ENCODE results near the gene MCTS1. TPM values are rescaled to one million over a fixed set of nuclear protein-coding genes. Genes with fewer than 3 reads are reported as not detected.
"Not testable (repeated sequence)": the region's sequence is repeated elsewhere in the genome, so short reads cannot be mapped to it uniquely, and the experiment has no call there.

The MCTS1 gene
- total RNA-seq, 3 donors from 2014 or later, result 29.0 to 36.7 (median 35.0) TPM

DNA sequence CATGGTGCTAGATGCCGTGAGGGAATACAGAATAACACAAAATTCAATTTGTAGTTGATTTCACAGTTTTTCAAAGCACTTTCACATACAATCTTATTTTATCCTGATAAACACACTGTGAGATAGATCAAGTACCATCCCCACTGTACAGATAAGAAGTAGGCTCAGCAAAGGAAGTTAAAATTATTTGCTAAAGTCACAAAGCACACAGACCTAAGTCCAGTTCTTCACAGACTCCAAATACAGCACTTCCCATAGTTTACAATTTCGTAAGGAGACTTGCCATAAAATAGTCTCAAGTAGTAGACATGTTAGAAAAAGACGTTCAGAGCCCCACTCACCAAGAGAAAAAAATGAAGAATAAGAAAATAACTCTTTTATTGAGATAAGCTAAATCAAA lies 35.3 kb upstream of the MCTS1 start:
- intact Hi-C loops (cut with DNase I, micrococcal nuclease), result no loop called here
- Histone ChIP-seq H3K36me3 (ENCODE audit: low read depth) (no peaks in the 10 kb centered on the region), H3K4me3 (no peak overlapping the region), H3K9me3 (no peaks in the 10 kb centered on the region), H3K4me1 (ENCODE audit: low read depth) (no peaks in the 10 kb centered on the region)
- ATAC-seq (peak; percentile 62), DNase-seq (no peak)
- TF ChIP-seq, protein P1, sequence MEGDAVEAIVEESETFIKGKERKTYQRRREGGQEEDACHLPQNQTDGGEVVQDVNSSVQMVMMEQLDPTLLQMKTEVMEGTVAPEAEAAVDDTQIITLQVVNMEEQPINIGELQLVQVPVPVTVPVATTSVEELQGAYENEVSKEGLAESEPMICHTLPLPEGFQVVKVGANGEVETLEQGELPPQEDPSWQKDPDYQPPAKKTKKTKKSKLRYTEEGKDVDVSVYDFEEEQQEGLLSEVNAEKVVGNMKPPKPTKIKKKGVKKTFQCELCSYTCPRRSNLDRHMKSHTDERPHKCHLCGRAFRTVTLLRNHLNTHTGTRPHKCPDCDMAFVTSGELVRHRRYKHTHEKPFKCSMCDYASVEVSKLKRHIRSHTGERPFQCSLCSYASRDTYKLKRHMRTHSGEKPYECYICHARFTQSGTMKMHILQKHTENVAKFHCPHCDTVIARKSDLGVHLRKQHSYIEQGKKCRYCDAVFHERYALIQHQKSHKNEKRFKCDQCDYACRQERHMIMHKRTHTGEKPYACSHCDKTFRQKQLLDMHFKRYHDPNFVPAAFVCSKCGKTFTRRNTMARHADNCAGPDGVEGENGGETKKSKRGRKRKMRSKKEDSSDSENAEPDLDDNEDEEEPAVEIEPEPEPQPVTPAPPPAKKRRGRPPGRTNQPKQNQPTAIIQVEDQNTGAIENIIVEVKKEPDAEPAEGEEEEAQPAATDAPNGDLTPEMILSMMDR (IDR thresholded peaks at IDR 0.05), result no peak

DNA sequence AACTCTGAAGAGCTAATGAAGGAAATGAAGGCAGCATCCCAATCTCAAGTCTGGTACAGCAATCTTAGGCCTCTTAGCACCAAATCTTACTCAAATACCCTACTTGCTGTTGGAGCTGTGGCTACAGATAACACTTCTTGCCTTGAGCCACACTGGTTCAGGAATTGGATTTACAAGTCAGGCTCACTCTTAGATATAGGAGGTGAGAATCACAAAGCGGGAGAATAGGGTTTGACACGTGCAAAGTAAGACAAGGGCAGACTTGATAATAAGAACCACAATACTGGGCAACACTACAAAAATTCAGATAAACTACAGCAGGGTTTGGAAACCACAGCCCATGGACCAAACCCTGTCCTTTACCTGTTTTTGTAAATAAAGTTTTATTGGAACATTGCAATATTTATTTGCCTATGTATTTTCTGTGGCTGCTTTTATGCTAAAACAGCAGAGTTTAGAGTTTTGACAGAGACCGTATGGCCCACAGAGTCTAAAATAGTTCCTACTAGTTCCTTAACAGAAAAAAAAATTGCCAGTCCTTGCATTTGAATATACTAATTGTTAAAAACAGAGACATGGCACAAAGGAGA lies 33.8 kb upstream of the MCTS1 start:
- Histone ChIP-seq H3K4me3 (no peak overlapping the region), H3K4me1 (ENCODE audit: low read depth) (no peaks in the 10 kb centered on the region), H3K9me3 (no peaks in the 10 kb centered on the region), H3K36me3 (ENCODE audit: low read depth) (no peaks in the 10 kb centered on the region)
- DNase-seq, result no peak
- intact Hi-C loops (cut with DNase I, micrococcal nuclease), result no loop called here
- TF ChIP-seq, protein P1 (IDR thresholded peaks at IDR 0.05), result no peak
- ATAC-seq, result no peak

DNA sequence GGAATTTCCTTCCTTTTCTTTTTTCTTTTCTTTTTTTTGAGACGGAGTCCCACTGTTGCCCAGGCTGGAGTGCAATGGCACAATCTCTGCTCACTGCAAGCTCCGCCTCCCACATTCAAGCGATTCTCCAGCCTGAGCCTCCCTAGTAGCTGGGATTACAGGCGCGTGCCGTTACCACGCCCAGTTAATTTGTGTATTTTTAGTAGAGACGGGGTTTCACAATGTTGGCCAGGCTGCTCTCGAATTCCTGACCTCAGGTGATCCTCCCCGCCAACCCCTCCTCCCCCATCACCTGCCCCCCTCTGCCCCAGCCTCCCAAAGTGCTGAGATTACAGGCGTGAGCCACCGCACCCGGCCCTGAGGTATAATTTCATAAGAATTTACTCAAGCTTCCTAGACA lies 30.1 kb upstream of the MCTS1 start:
- H3K4me3 ChIP-seq; intact Hi-C loops (cut with DNase I, micrococcal nuclease); ATAC-seq: not testable (repeated sequence)

DNA sequence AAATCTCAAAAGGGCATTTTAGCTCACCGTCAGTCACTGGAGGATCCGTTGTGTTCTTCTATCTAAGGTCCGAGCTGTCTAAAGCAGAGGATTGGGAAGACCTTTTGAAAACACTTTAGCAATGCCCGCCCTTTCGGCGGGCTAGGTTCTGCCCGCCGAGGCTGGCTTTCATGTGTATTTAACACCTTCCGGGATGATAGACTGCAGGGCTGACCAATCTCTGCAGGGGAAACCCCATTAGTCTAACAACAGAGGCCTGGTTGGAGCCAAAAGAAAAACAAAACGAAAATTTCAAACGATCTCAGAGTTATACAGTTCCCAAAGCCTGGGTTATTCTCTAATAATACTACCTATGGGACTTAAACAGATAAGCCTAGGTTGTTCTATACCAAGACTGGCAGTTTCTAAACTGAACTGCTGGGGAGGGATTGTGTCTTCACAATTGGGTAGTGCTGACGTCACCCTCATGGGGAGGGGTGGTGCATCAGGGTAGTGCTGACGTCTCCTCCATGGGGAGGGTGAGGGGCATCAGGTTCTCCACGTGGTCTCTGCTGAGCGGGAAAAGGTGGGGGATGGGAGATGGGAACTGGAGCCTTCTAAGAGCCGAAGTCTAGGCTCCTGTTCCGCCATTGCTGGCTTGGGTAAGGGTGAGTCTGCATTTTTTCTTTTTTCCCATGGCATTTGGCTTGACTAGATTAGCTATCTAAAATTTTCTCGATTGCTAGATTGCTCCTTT lies 28.4 kb upstream of the MCTS1 start:
- intact Hi-C loops (cut with DNase I, micrococcal nuclease), result no loop called here
- Histone ChIP-seq H3K4me1 (ENCODE audit: low read depth) (no peaks in the 10 kb centered on the region), H3K4me3 (no peak overlapping the region), H3K36me3 (ENCODE audit: low read depth) (no peaks in the 10 kb centered on the region), H3K9me3 (no peaks in the 10 kb centered on the region)
- TF ChIP-seq, protein P1 (IDR thresholded peaks at IDR 0.05), result no peak
- DNase-seq (no peak), ATAC-seq (no peak)

More for the DNA sequence above, 30.1 kb upstream of the MCTS1 start:
- not testable (repeated sequence) for H3K4me1 ChIP-seq (ENCODE audit: low read depth); H3K36me3 ChIP-seq (ENCODE audit: low read depth); DNase-seq; H3K9me3 ChIP-seq

DNA sequence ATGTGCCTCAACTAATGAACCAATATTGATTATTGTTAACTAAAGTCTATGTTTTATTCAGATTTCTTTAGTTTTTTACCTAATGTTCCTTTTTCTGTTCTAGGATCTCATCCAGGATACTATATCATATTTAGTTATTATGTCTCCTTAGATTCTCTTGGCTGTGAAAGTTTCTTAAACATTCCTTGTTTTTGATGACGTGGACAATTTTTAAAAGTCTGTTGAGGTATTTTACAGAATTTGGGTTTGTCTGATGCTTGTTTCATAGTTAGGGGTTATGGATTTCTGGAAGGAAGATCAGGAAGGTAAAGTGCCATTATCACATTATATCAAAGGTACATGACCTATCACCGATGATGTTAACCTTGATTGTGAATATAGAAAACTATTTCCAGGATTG lies 18.2 kb upstream of the MCTS1 start:
- ATAC-seq, result no peak
- TF ChIP-seq, protein P1 (IDR thresholded peaks at IDR 0.05), result no peak
- no peaks in the 10 kb centered on the region for H3K36me3 ChIP-seq (ENCODE audit: low read depth)
- no peak for DNase-seq
- H3K9me3 ChIP-seq, result no peaks in the 10 kb centered on the region
- intact Hi-C loops (cut with DNase I, micrococcal nuclease), result no loop called here
- H3K4me1 ChIP-seq (ENCODE audit: low read depth), result no peaks in the 10 kb centered on the region
- no peak overlapping the region for H3K4me3 ChIP-seq

DNA sequence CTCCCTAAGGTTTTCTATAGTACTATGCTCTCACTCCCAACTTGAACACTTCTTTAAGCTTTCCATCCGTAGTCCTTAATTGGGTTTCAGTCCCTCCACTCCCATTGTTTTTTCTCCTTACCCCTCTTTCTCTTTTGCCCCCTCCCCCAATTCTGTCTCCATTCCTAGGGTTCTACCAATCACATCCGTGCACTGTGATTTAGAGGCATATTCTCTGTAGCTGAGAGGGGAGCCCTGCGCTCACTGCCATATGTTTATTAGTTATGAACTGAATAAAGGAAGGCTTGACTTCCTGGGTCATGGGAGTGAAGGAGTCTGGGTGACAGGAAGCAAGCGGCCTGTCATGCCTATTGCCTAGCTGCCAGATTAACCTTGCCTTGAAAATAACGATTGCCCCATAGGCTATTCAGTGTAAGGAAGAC lies 471 bp downstream of the MCTS1 start:
- Histone ChIP-seq H3K9me3 (no peaks in the 10 kb centered on the region), H3K4me3 (peak overlapping the region; percentile 24), H3K36me3 (ENCODE audit: low read depth) (no peaks in the 10 kb centered on the region), H3K4me1 (ENCODE audit: low read depth) (peaks cover 7% of the 10 kb centered on the region)
- intact Hi-C loops (cut with DNase I, micrococcal nuclease), result loop anchor here in 1 of 2 donors (10.0 kb wide), 1 partner anchor 50 kb away; no protein-coding TSS in a partner anchor
- TF ChIP-seq, protein P1 (IDR thresholded peaks at IDR 0.05), result no peak
- DNase-seq (peak in 2 of 3 donors; percentile 29 to 45), ATAC-seq (peak; percentile 82)
